DLD1 (cell line): ENCODE data around the gene CYSLTR2.

Source experiments
- in situ Hi-C: cut with HindIII; loops from 2 replicates; pipeline ENCODE4 v1.10.0; 2017; ENCODE audit warnings: low sequenced_read_pairs

CYSLTR2 gene, protein sequence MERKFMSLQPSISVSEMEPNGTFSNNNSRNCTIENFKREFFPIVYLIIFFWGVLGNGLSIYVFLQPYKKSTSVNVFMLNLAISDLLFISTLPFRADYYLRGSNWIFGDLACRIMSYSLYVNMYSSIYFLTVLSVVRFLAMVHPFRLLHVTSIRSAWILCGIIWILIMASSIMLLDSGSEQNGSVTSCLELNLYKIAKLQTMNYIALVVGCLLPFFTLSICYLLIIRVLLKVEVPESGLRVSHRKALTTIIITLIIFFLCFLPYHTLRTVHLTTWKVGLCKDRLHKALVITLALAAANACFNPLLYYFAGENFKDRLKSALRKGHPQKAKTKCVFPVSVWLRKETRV

DNA sequence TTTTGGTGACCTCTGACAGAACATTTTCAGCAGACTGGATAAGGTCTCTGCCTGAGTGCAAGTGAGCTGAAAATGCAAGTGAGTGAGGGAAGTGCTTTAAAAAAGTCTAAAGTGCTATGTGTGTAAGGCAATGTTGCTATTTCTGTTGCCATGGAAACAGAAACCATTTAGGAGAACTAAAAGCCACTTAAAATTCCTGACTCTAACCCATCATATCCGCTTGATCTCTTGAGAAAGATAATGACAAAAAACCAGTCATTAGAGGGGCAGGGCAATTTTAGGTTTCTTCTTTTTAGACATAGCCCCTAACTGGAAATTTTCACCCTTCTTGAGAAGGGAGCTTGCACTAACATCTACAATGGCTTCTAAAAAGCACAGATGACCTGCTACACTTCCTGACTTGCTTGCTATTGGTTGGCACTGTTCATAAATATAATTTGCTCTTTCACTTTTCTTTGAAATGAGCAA is at the start of gene CYSLTR2:
Gene CYSLTR2 (plus strand): TSS at position 458 of the 468 bp plus-strand sequence. CDS start 52,889 bp downstream, outside the sequence.
- in situ Hi-C loops, result no loop called here

DNA sequence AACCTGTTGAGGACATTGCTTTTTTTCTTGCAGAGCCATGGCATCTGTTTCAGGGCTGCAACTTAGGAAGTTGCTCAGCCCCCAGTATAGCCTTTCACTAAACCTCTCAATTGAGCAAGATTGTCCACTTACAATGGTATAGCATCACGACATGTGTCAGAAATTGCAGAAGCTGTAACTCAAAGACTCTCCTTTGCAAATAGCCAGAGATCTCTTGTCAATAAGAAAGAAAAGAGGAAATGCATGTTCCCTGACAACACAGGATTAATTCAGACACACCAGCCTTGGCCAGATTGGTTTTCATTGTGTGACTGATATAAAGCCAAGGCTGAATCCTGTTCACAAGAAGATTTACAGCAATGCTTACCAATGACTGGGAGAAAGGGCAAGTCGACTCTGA is 38.7 kb upstream of the CYSLTR2 start:
- in situ Hi-C loops, result no loop called here

DNA sequence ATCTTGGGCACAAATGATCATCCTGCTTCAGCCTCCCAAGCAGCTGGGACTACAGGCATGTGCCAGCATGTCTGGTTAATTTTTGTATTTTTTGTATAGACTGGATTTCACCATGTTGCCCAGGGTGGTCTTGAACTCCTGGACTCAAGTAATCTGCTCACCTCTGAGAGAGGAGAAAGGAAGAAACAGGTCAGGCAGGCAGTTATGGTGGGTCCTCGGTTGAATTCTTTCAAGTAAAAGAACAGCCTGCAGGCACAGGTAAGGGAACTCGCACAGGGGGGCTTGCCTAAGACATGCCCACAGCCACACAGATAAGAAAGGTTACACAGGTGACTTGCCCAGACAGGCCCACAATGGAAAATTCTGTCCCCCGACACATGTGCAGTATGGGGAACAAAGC is 34.8 kb upstream of the CYSLTR2 start:
- in situ Hi-C loops, result no loop called here

DNA sequence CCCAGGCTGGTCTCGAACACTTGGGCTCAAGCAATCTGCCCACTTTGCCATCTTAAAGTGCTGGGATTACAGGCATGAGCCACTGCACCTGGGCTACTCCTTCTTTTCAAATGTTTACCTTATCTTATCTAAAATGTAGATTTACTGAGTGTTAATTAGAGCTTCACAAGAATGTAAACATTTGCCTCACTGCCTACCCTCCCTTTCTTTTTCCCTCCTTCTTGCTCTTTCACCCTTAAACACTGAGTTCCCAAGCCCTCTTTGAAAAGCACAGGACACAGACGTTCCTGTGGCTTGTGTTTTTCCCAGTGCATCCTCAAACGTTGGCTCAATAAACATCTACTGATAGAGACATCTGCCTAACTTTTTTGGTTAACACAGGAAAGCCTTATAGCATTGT is 32.7 kb upstream of the CYSLTR2 start:
- in situ Hi-C loops, result no loop called here

DNA sequence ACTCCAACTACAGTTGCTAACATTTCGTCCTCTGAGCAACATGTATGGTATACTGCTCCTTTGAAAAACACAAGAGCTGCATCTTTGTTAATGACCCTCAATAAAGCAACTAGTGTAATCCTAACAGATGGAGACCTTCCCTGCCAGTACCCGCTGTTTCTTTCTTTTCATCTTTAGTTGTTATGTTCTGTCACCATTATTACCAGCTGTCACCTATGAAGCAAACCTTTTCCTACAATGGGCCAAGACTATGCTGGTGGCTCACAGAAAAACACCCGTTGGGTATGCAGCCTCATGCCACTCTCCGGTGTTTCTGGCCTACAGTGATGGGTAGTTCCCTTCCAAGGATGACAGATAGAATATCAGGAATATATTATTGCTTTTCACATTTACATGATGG is 29.7 kb upstream of the CYSLTR2 start:
- in situ Hi-C loops, result no loop called here

DNA sequence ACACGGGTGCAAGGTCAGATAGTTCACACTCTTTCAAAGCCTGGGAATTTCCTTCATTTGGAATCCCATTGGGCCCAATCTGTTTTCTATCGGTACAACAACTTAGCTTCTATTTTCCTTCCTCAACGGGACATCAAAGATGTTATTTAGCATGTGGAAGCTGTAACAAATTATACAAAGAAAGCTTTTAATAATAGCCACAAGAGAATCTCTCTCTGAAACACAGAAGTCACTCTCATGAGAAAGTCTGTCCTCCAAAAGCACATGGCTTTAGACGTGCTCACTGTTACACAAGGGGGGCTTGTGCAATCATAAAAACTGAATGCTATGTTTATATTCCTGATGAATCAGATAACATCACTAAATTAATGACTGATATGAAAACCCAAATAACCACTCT is 28.9 kb upstream of the CYSLTR2 start:
- in situ Hi-C loops, result no loop called here

DNA sequence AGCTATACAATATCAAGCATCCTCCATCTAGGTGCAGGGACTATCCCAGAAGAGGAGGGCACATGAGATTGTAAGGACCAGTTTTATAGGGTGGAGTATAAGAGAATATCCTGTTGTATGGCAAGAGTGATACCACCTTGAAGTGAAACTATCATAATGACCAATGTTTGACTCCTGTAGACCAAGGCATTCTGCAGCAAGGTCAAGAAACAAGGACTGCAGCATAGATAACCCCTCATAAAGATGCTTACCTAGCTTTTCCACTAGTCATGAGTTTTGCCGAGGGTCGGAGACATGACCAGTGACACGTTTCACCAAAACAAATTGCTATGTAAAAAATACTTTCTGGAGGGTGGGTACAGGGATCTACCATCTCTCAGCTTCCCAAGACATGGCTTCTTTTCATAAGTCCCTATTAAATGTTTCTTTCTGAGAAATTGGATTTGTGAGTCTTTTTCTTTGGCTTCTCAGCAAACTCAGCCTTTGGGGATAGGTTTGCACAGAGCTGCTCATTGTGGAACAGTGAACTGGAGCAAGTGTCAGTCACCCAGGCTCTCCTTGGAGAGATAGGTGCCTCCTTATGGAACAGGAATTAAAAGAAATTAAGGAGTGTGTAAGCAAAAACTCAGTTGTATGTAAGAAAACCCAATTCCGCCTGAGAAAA is 28.2 kb upstream of the CYSLTR2 start:
- in situ Hi-C loops, result no loop called here

DNA sequence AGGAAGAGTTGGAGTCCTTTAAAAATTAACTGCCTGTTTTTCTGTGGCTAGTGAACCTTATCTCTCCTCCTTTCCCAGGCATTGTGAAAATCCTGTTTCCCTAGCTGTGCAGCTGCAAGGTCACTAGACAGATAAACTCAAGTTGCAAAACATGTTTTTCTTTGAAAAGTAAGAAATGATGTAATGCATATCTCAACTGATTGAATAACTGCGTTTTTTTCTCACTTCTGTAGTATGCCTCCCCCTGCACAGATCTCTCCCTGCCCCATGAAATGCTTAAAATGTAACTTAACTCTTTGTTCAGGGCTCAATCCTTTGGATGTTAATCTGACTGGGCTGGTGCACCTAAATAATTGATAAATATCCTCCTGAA is 27.7 kb upstream of the CYSLTR2 start:
- in situ Hi-C loops, result no loop called here

DNA sequence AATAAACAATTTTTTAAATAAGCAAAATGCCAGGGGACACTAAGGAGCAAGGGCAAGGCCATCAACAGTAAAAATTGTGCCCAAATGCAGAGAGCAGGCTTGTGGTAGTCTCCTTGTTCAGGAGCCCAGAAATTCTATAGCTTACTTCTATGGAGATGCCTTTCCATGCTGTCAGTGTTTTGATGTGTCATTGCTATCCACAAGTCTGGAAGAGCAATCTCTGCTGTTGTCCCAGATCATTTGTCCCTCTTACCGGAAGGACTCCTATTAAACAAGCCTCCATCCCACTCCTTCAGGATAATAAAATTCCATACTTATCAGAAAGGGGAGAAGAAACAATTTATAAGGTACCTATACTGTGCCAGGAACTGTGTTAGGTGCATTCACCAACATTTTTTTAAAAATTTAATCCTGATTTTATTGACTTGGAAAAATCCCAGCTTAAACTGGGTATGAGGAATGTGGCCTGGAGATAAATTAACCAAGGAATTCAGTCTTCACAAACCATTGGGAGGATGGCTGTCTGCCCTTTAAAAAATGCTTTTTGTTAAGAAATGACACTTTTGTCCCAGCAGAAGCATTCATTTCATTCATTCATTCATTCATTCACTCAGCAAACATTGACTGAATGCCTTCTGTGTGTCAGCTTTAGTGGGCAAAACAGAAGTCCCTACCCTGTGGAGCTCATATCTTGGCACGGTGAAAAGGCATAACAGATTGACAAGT is 26.8 kb upstream of the CYSLTR2 start:
- in situ Hi-C loops, result no loop called here

DNA sequence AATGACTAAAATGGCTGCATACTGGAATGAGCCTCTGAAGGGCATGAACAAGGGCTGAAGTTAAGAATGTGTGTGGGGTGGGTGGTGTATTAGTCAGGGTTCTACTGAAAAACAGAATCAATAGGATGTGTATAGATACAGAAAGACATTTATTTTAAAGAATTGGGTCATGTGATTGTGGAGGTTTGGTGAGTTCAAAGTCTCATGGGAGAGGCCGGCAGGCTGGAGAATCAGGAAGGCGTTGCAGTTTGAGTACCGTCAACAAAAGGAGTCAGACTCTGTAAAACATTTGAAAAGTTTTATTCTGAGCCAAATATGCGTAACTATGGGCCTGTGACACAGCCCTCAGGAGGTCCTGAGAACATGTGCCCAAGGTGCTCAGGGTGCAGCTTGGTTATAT is 24.5 kb upstream of the CYSLTR2 start:
- in situ Hi-C loops, result no loop called here

DNA sequence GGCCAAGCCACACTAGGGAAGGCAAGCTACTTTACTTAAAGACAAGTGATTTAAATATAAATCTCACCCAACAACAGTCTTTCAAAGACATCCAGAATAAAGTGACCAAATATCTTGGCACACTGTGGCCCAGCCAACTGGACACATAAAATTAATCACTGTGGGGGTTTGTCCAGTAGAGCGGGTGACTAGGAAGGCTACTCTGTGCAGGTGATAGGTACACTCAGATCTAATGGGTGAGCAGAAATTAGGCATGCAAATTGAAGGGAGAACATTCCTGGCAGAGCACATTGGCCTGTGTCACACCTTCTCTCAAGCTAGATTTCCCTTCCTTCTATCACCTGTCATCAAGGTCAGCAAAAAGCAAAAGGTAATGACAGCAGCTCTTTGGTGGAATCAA is 23.4 kb upstream of the CYSLTR2 start:
- in situ Hi-C loops, result no loop called here

DNA sequence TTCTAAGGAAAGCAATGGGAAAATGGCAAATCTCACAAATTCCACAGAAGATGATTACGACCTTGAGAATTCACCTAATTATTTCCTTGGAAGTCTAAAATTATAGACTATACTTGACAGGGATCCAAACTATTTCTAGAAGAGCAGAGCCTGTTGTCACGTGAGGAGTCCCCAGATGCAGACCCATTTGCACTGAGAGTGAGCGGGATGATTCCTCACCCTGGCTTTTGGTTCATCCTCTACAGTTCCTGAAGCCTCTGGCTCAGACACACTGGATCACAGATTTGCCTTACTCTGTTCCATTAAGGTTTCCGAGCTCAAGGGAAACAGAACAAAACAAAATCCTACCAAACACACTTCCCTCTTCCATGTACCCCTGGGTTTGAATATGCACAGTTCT is 23.0 kb upstream of the CYSLTR2 start:
- in situ Hi-C loops, result no loop called here

DNA sequence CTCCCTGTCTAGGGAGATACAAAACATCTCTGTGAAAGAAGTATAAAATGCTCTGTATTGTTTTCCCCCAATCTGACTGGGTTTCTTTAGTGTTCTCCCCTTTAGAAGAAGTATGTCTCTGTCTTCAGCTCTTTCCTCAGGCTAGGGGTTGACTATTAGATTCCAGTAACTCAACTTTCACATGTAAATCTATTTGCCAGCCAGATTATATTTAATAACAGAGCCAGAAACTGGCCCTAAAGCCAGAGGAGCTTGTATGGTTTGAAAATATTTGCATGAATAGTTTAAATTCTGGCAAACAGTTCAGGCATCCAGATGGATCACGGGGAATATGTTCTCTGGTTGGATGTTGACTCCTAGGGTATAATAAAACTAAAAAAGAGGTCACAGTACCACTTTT is 22.3 kb upstream of the CYSLTR2 start:
- in situ Hi-C loops, result no loop called here

DNA sequence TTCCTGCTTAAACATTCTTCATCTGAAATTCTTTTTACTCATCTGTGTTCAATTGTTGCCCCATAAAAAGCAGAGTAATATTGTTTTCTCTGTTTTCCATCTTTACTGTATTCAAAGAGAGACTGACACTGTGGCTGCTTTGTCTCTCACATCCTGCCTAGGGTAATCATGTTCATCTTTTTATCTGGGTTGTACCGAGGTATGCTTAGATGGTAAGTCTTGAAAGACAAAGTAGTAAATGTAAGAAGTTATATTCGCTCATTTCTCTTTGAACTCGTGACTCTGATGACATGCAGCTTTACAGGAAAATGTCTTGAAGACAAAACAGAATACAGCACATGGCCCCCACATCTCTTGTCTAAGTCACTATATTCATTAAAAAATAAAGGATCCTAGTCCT is 20.0 kb upstream of the CYSLTR2 start:
- in situ Hi-C loops, result no loop called here

DNA sequence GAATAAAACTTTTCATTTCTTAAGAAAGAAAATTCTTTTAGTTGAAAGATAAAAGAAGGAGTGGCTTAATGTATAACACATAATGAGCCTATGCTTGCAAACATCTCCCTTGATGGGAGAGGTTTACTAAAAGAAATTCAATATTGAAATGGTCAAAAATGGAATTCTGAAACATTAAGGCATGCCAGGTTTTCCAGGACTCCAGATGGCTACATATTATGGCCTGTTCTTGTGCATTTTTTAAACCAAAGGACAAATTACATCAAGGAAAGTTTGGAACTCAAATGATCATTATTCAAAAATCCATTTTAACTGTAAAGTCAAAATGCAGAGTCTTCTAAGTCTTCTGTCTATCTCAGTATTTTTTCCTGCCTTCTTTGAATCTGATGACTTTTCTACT is 19.1 kb upstream of the CYSLTR2 start:
- in situ Hi-C loops, result no loop called here

DNA sequence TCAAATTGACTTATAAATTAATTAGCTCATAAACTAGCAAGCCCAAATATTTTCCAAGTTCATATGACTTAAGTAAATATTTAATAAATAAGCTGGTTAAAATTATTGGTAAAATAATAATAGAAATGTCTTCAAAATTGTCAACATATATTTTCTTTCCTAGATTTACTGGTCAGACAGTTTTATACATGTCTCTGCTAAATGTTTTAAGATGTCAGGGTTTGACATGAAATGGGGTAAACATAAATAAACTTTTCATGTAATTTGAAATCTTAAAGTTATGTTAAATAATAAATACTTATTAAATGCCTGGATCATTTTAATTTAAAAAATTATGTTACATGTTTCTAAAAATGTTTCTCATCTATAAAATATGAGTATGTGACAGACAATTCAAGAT is 18.3 kb upstream of the CYSLTR2 start:
- in situ Hi-C loops, result no loop called here

DNA sequence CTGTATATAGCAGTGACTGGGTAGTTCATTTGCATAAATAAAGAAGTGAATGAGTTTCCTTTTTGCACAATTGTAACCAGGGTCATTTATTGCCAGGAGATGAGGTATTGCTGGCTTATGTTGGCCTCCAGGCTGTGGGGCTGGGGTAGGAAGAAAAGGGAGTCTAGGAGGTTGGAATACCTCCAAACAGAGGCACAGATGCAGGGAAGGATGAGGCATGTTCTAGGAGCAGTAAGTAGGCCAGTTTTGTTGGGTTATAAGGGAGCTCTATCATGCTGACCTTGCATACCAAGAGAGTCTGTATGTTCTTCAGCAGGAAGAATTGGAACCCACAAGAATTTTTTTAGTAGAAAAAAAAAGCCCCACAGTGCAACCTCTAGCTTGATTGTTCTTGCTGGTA is 17.2 kb upstream of the CYSLTR2 start:
- in situ Hi-C loops, result no loop called here

DNA sequence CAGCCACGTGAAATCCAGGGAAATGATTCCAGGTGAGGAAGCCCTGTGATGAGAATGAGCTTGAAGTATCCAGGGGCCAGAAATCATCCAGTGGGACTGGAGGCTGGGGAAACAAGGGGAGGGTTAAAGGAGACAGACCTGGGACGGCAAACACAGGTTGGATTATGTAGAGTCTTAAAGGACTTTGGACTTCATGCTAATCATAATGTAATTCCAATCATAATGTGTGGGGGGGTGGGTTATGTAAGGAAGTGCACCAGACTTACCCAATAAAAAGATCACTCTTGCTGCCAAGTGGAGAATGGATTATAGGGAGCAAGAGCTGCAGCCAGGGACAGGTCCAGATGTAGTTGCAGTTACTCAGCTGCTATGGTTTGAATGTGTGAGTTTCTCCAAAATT is 16.1 kb upstream of the CYSLTR2 start:
- in situ Hi-C loops, result no loop called here

DNA sequence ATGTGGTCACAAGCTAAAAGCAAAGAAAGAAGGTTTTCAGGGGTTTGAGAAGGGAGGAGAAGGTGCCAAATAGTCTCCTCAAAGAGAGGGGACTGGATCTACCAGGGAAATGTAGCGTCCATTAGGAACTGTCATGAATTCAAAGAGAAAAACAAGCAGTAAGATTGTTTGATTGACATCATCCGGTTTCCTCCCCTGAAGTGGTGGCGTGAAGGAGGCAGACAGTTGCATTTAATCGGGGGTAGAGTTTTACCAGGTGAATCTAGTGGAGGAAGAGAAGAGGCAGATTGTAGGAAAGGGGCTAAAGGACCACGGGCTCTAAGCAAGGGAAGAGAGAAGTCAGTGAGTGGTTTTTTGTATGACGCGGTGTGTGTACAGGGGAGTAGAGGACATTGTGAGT is 13.0 kb upstream of the CYSLTR2 start:
- in situ Hi-C loops, result no loop called here

DNA sequence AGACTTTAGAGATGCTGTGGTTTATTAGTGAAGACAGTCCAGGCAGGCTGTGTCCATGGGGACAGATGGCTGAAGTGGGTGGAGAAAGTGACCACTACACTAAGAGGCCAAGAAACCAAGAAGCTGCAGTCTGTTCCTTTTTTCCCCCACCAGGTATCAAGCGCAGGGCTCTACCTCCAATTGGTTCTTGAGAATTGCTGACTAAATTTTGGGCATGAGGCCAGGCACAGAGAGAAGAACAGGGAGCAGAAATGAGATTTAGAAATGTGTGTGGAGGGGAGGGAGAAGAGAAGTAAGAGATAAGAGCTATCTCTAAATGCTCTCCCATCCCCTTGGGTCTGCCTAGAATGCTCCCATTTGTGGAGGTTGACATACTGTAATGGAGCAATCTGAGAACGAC is 12.3 kb upstream of the CYSLTR2 start:
- in situ Hi-C loops, result no loop called here

DNA sequence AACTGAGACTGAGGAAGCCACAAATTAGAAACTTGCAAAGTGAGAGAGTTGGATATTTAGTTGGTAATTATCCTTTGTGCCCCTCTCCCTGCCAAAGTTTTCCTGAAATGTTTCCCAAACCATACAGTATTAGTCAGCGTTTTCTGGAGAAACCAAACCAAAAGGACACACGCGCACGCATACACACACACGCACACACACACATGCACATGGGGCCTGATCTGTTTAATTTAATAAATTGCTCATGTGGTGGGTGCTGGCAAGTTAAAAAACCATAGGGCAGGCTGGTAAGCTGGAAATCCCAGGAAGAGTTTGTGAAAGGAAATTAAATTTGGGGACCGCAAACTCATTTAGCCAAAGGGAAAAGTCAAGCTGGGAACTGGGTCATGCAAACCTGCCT is 11.7 kb upstream of the CYSLTR2 start:
- in situ Hi-C loops, result no loop called here

DNA sequence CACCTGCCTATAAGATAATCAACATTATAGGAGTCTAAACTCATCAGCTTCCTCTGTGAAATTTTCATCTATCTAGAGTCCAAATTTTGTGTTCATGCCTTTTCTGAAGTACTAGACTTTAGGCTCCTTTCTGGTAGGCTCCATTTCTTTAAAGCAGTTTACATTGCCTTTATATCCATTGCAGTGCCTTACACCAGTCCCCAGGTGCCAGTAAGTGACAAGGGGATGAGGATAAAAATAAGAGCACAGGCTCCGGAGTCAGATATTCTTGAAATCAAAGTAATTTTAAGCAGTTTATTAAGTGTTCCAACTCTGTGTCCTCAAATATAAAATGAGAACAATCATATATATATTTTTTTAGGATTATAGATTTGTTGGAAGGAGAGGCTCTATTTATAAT is 10.6 kb upstream of the CYSLTR2 start:
- in situ Hi-C loops, result no loop called here
